HUES6 (cell line): ENCODE data around the gene BACE1-AS.
"Not testable (repeated sequence)": the region's sequence is repeated elsewhere in the genome, so short reads cannot be mapped to it uniquely, and the experiment has no call there.

Experiments
- H3K27ac ChIP-seq: 2 replicates; pipeline ENCODE4 v1.7.0; 2013; ENCODE audit warnings: low read depth, mild to moderate bottlenecking, low read length, inconsistent platforms
- H3K27me3 ChIP-seq: 2 replicates; pipeline ENCODE4 v1.6.1; 2013; ENCODE audit warnings: low read length; ENCODE audit not compliant: control insufficient read depth, insufficient read depth
- H3K36me3 ChIP-seq: 2 replicates; pipeline ENCODE4 v1.6.1; 2013; ENCODE audit warnings: low read length; ENCODE audit not compliant: control insufficient read depth, insufficient read depth
- H3K4me1 ChIP-seq: 2 replicates; pipeline ENCODE4 v1.6.1; 2013; ENCODE audit warnings: low read length; ENCODE audit not compliant: control insufficient read depth, insufficient read depth
- H3K4me3 ChIP-seq: 2 replicates; pipeline ENCODE4 v1.5.1; 2013; ENCODE audit warnings: low read depth, low read length
- H3K9ac ChIP-seq: one replicate; pipeline ENCODE4 v1.6.1; 2013; ENCODE audit warnings: mild to moderate bottlenecking, low read length
- H3K9me3 ChIP-seq: 2 replicates; pipeline ENCODE4 v1.6.1; 2013; ENCODE audit warnings: low read depth, low read length; ENCODE audit not compliant: control insufficient read depth, insufficient read depth

The BACE1-AS gene

GRCh38 chr11:117290809-117291396 lies at the start of gene BACE1-AS:
TSS of gene BACE1-AS (plus strand) at chr11:117291346.
- no peak within 1 kb of the TSS for H3K9ac ChIP-seq
- H3K27me3 ChIP-seq, result no peaks in the 10 kb centered on the region
- no peaks in the 10 kb centered on the region for H3K9me3 ChIP-seq
- H3K4me3 ChIP-seq, result no peak within 1 kb of the TSS
- H3K4me1 ChIP-seq, result no peaks in the 10 kb centered on the region
- peaks cover 71% of the 10 kb centered on the region for H3K36me3 ChIP-seq
- no peak within 1 kb of the TSS for H3K27ac ChIP-seq

GRCh38 chr11:117248341-117248740 lies 42.8 kb upstream of the BACE1-AS start:
- Histone ChIP-seq H3K4me1 (no peaks in the 10 kb centered on the region), H3K36me3 (peaks cover 62% of the 10 kb centered on the region), H3K27me3 (no peaks in the 10 kb centered on the region), H3K4me3 (no peak overlapping the region), H3K9me3 (no peaks in the 10 kb centered on the region), H3K27ac (no peak overlapping the region), H3K9ac (no peak overlapping the region)

- Histone ChIP-seq H3K9ac (no peak overlapping the region), H3K36me3 (peaks cover 59% of the 10 kb centered on the region), H3K27ac (no peak overlapping the region), H3K27me3 (no peaks in the 10 kb centered on the region), H3K9me3 (no peaks in the 10 kb centered on the region), H3K4me1 (no peaks in the 10 kb centered on the region), H3K4me3 (no peak overlapping the region)
Observed at GRCh38 chr11:117249571-117249970, 41.6 kb upstream of the BACE1-AS start.

- Histone ChIP-seq H3K9me3 (no peaks in the 10 kb centered on the region), H3K27me3 (no peaks in the 10 kb centered on the region), H3K36me3 (peaks cover 48% of the 10 kb centered on the region), H3K4me1 (no peaks in the 10 kb centered on the region), H3K27ac (no peak overlapping the region), H3K4me3 (no peak overlapping the region), H3K9ac (no peak overlapping the region)
Observed at GRCh38 chr11:117251506-117251905, 39.6 kb upstream of the BACE1-AS start.

- Histone ChIP-seq H3K9me3 (no peaks in the 10 kb centered on the region), H3K36me3 (peaks cover 25% of the 10 kb centered on the region), H3K4me1 (no peaks in the 10 kb centered on the region), H3K4me3 (no peak overlapping the region), H3K9ac (no peak overlapping the region), H3K27ac (no peak overlapping the region), H3K27me3 (no peaks in the 10 kb centered on the region)
Observed at GRCh38 chr11:117255966-117256365, 35.2 kb upstream of the BACE1-AS start.

GRCh38 chr11:117256573-117256972 lies 34.6 kb upstream of the BACE1-AS start:
- no peak overlapping the region for H3K27ac ChIP-seq
- peaks cover 27% of the 10 kb centered on the region for H3K36me3 ChIP-seq
- H3K9ac ChIP-seq, result no peak overlapping the region
- H3K4me3 ChIP-seq, result no peak overlapping the region
- no peaks in the 10 kb centered on the region for H3K4me1 ChIP-seq
- no peaks in the 10 kb centered on the region for H3K9me3 ChIP-seq
- no peaks in the 10 kb centered on the region for H3K27me3 ChIP-seq

GRCh38 chr11:117258576-117258975 lies 32.6 kb upstream of the BACE1-AS start:
- Histone ChIP-seq H3K9me3 (no peaks in the 10 kb centered on the region), H3K27me3 (no peaks in the 10 kb centered on the region), H3K36me3 (peaks cover 31% of the 10 kb centered on the region), H3K9ac (no peak overlapping the region), H3K4me1 (no peaks in the 10 kb centered on the region), H3K27ac (no peak overlapping the region), H3K4me3 (no peak overlapping the region)

- Histone ChIP-seq H3K4me3 (no peak overlapping the region), H3K9me3 (no peaks in the 10 kb centered on the region), H3K27me3 (no peaks in the 10 kb centered on the region), H3K27ac (no peak overlapping the region), H3K9ac (no peak overlapping the region), H3K4me1 (no peaks in the 10 kb centered on the region), H3K36me3 (peaks cover 26% of the 10 kb centered on the region)
Observed at GRCh38 chr11:117259417-117259816, 31.7 kb upstream of the BACE1-AS start.

- H3K9me3 ChIP-seq, H3K4me3 ChIP-seq, H3K27ac ChIP-seq, H3K9ac ChIP-seq, H3K27me3 ChIP-seq: not testable (repeated sequence)
- peaks cover 19% of the 10 kb centered on the region for H3K36me3 ChIP-seq
- H3K4me1 ChIP-seq, result peaks cover 11% of the 10 kb centered on the region; the same call in 1 of the 2 replicates
Observed at GRCh38 chr11:117264624-117265323, 26.4 kb upstream of the BACE1-AS start.

GRCh38 chr11:117265745-117266144 lies 25.4 kb upstream of the BACE1-AS start:
- Histone ChIP-seq H3K36me3 (peaks cover 12% of the 10 kb centered on the region), H3K9me3 (no peaks in the 10 kb centered on the region), H3K4me1 (peaks cover 12% of the 10 kb centered on the region; the same call in 1 of the 2 replicates), H3K9ac (no peak overlapping the region), H3K27me3 (no peaks in the 10 kb centered on the region), H3K27ac (no peak overlapping the region), H3K4me3 (no peak overlapping the region)

- 0 out of 2 replicates have a peak, but pooled peaks cover 2% of the 10 kb centered on the region for H3K36me3 ChIP-seq
- no peak overlapping the region for H3K4me3 ChIP-seq
Observed at GRCh38 chr11:117269856-117270255, 21.3 kb upstream of the BACE1-AS start.

More at GRCh38 chr11:117269856-117270255, 21.3 kb upstream of the BACE1-AS start:
- Histone ChIP-seq H3K27ac (no peak overlapping the region; the same call in 1 of the 2 replicates), H3K27me3 (no peaks in the 10 kb centered on the region), H3K9ac (no peak overlapping the region), H3K9me3 (no peaks in the 10 kb centered on the region), H3K4me1 (peaks cover 15% of the 10 kb centered on the region; the same call in 1 of the 2 replicates)
